Caco-2 (cell line): ENCODE results near the gene IL15. TPM values are rescaled to one million over a fixed set of nuclear protein-coding genes. Genes with fewer than 3 reads are reported as not detected.

Experiments
- BruUV-seq: library from RNA; stranded (reverse); fragments of 400-500 nt; replicated peaks from 2 replicates; lab custom pipeline; 2021; lab: Mats Ljungman, UMichigan
- CTCF ChIA-PET: fragments of 300-600 bp; sonication (Branson Sonifier 250); formaldehyde crosslinking; loops from one replicate; lab custom pipeline; 2022; ENCODE audit warnings: antibody characterized with exemption; lab: Charles Lee
- POLR2A ChIA-PET: fragments of 300-600 bp; sonication (Branson Sonifier 250); formaldehyde crosslinking; loops from one replicate; lab custom pipeline; 2022; ENCODE audit warnings: antibody characterized with exemption; lab: Charles Lee
- DNase-seq, 2 experiments: peaks; one replicate each; pipeline versions ENCODE4 v3.0.0 to v3.0.0-alpha.2; 2020 to 2022
- H3K27me3 ChIP-seq: replicated peaks from 2 replicates; pipeline ENCODE4 v1.6.0; 2011; ENCODE audit warnings: low read length; ENCODE audit not compliant: control insufficient read depth, insufficient read depth
- H3K36me3 ChIP-seq: 2 replicates; pipeline ENCODE4 v1.5.1; 2011; ENCODE audit warnings: low read length; ENCODE audit not compliant: control insufficient read depth, insufficient read depth
- H3K4me1 ChIP-seq: fragments of 250-450 bp; sonication (Bioruptor Pico); 2 replicates; pipeline ENCODE4 v1.5.1; 2020; ENCODE audit warnings: mild to moderate bottlenecking
- H3K4me3 ChIP-seq: 2 replicates; pipeline ENCODE4 v1.5.1; 2011; ENCODE audit warnings: low read depth, mild to moderate bottlenecking, control low read depth, low read length
- H3K9me3 ChIP-seq: fragments of 250-450 bp; sonication (Bioruptor Pico); 2 replicates; pipeline ENCODE4 v1.5.1; 2020; ENCODE audit warnings: mild to moderate bottlenecking, moderate library complexity
- H3K27ac Mint-ChIP-seq: one replicate; pipeline ENCODE4 v1.8.0; 2022; ENCODE audit warnings: mixed read lengths; ENCODE audit not compliant: unreplicated experiment
- H3K27me3 Mint-ChIP-seq: one replicate; pipeline ENCODE4 v1.8.0; 2022; ENCODE audit warnings: mixed read lengths; ENCODE audit not compliant: insufficient read depth, unreplicated experiment
- H3K36me3 Mint-ChIP-seq: one replicate; pipeline ENCODE4 v1.8.0; 2022; ENCODE audit warnings: mild to moderate bottlenecking, mixed read lengths; ENCODE audit not compliant: insufficient read depth, unreplicated experiment
- H3K4me1 Mint-ChIP-seq: one replicate; pipeline ENCODE4 v1.8.0; 2022; ENCODE audit warnings: low read depth, mixed read lengths; ENCODE audit not compliant: unreplicated experiment
- H3K4me3 Mint-ChIP-seq: one replicate; pipeline ENCODE4 v1.8.0; 2022; ENCODE audit warnings: mild to moderate bottlenecking, moderate library complexity, mixed read lengths; ENCODE audit not compliant: unreplicated experiment
- H3K9me3 Mint-ChIP-seq: one replicate; pipeline ENCODE4 v1.8.0; 2022; ENCODE audit warnings: mixed read lengths; ENCODE audit not compliant: unreplicated experiment
- intact Hi-C: fragments of 100-400 bp; cut with micrococcal nuclease; formaldehyde crosslinking; loops from one replicate; pipeline ENCODE4 v1.10.0; 2022; ENCODE audit not compliant: unreplicated experiment
- total RNA-seq: library from RNA; stranded (reverse); gene quantifications from 2 replicates; pipeline ENCODE4 v1.2.3, GENCODE V29; 2022
- TF ChIP-seq, protein P1 (sequence below), 2 experiments: fragments of 200-600 bp in 1 of 2; IDR thresholded peaks; 1 replicate in 1 of 2; 2 replicates in 1 of 2; pipeline versions ENCODE4 v1.5.1 to v1.8.0; 2011 to 2022; ENCODE audit warnings: antibody characterized with exemption in 1 of 2, control low read depth in 1 of 2, inconsistent platforms in 1 of 2, low read depth in 1 of 2, low read length in 1 of 2, mild to moderate bottlenecking in 1 of 2, moderate library complexity in 1 of 2; ENCODE audit not compliant: insufficient read depth in 1 of 2, severe bottlenecking in 1 of 2, unreplicated experiment in 1 of 2

Gene IL15
- total RNA-seq, 1 experiment from 2014 or later = not detected

GRCh38 chr4:141703497-141703896 lies 67.1 kb downstream of the IL15 start:
- no peaks in the 10 kb centered on the region for H3K9me3 ChIP-seq
- H3K4me3 ChIP-seq = no peak overlapping the region
- H3K4me1 ChIP-seq = no peaks in the 10 kb centered on the region
- no peaks in the 10 kb centered on the region for H3K4me1 Mint-ChIP-seq
- TF ChIP-seq, protein P1, sequence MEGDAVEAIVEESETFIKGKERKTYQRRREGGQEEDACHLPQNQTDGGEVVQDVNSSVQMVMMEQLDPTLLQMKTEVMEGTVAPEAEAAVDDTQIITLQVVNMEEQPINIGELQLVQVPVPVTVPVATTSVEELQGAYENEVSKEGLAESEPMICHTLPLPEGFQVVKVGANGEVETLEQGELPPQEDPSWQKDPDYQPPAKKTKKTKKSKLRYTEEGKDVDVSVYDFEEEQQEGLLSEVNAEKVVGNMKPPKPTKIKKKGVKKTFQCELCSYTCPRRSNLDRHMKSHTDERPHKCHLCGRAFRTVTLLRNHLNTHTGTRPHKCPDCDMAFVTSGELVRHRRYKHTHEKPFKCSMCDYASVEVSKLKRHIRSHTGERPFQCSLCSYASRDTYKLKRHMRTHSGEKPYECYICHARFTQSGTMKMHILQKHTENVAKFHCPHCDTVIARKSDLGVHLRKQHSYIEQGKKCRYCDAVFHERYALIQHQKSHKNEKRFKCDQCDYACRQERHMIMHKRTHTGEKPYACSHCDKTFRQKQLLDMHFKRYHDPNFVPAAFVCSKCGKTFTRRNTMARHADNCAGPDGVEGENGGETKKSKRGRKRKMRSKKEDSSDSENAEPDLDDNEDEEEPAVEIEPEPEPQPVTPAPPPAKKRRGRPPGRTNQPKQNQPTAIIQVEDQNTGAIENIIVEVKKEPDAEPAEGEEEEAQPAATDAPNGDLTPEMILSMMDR (IDR thresholded peaks at IDR 0.05; ENCODE audit: insufficient read depth in 1 of 2, low read depth in 1 of 2, low read length in 1 of 2, severe bottlenecking in 1 of 2, unreplicated experiment in 1 of 2) = no peak
- DNase-seq = no peak
- H3K27me3 Mint-ChIP-seq = peaks cover 3% of the 10 kb centered on the region
- H3K36me3 ChIP-seq = no peaks in the 10 kb centered on the region
- ChIA-PET POLR2A (no interaction called here), CTCF (no interaction called here)
- no peaks in the 10 kb centered on the region for H3K27me3 ChIP-seq
- no peaks in the 10 kb centered on the region for H3K36me3 Mint-ChIP-seq
- H3K4me3 Mint-ChIP-seq = no peak overlapping the region
- intact Hi-C loops = loop anchor here (2.0 kb wide), 1 partner anchor 397 kb away; no protein-coding TSS in a partner anchor
- BruUV-seq = no TSS peak
- no peak overlapping the region for H3K27ac Mint-ChIP-seq
- no peaks in the 10 kb centered on the region for H3K9me3 Mint-ChIP-seq

GRCh38 chr4:141705048-141705746 lies 68.8 kb downstream of the IL15 start:
- DNase-seq = no peak
- H3K27me3 Mint-ChIP-seq = no peaks in the 10 kb centered on the region
- no peaks in the 10 kb centered on the region for H3K9me3 ChIP-seq
- POLR2A ChIA-PET = no interaction called here
- H3K9me3 Mint-ChIP-seq = no peaks in the 10 kb centered on the region
- CTCF ChIA-PET = no interaction called here
- H3K4me1 ChIP-seq = no peaks in the 10 kb centered on the region
- TF ChIP-seq, protein P1 (IDR thresholded peaks at IDR 0.05; ENCODE audit: insufficient read depth in 1 of 2, low read depth in 1 of 2, low read length in 1 of 2, severe bottlenecking in 1 of 2, unreplicated experiment in 1 of 2) = no peak
- no TSS peak for BruUV-seq
- H3K4me1 Mint-ChIP-seq = no peaks in the 10 kb centered on the region
- no peak overlapping the region for H3K27ac Mint-ChIP-seq
- no peaks in the 10 kb centered on the region for H3K36me3 Mint-ChIP-seq
- H3K4me3 Mint-ChIP-seq = no peak overlapping the region
- H3K36me3 ChIP-seq = no peaks in the 10 kb centered on the region
- H3K27me3 ChIP-seq = no peaks in the 10 kb centered on the region
- intact Hi-C loops = no loop called here
- H3K4me3 ChIP-seq = no peak overlapping the region

- no peak for DNase-seq
- BruUV-seq = no TSS peak
- ChIA-PET POLR2A (no interaction called here), CTCF (no interaction called here)
- no peaks in the 10 kb centered on the region for H3K4me1 ChIP-seq
- Mint-ChIP-seq H3K9me3 (no peaks in the 10 kb centered on the region), H3K27ac (no peak overlapping the region), H3K4me3 (no peak overlapping the region), H3K27me3 (no peaks in the 10 kb centered on the region), H3K4me1 (no peaks in the 10 kb centered on the region), H3K36me3 (no peaks in the 10 kb centered on the region)
- TF ChIP-seq, protein P1 (IDR thresholded peaks at IDR 0.05; ENCODE audit: insufficient read depth in 1 of 2, low read depth in 1 of 2, low read length in 1 of 2, severe bottlenecking in 1 of 2, unreplicated experiment in 1 of 2) = no peak
- no peaks in the 10 kb centered on the region for H3K9me3 ChIP-seq
- intact Hi-C loops = no loop called here
- H3K36me3 ChIP-seq = no peaks in the 10 kb centered on the region
- H3K27me3 ChIP-seq = no peaks in the 10 kb centered on the region
- H3K4me3 ChIP-seq = no peak overlapping the region
Measured at GRCh38 chr4:141705747-141706377, 69.5 kb downstream of the IL15 start.
